GM18907 (cell line): Measurements from ENCODE around the gene TCF3.

Source experiments
- ATAC-seq: cut with Tn5 transposase; IDR thresholded peaks from one replicate; pipeline ENCODE4 v1.9.1; 2021; ENCODE audit warnings: mild to moderate bottlenecking, moderate library complexity; ENCODE audit not compliant: unreplicated experiment

Gene TCF3

DNA sequence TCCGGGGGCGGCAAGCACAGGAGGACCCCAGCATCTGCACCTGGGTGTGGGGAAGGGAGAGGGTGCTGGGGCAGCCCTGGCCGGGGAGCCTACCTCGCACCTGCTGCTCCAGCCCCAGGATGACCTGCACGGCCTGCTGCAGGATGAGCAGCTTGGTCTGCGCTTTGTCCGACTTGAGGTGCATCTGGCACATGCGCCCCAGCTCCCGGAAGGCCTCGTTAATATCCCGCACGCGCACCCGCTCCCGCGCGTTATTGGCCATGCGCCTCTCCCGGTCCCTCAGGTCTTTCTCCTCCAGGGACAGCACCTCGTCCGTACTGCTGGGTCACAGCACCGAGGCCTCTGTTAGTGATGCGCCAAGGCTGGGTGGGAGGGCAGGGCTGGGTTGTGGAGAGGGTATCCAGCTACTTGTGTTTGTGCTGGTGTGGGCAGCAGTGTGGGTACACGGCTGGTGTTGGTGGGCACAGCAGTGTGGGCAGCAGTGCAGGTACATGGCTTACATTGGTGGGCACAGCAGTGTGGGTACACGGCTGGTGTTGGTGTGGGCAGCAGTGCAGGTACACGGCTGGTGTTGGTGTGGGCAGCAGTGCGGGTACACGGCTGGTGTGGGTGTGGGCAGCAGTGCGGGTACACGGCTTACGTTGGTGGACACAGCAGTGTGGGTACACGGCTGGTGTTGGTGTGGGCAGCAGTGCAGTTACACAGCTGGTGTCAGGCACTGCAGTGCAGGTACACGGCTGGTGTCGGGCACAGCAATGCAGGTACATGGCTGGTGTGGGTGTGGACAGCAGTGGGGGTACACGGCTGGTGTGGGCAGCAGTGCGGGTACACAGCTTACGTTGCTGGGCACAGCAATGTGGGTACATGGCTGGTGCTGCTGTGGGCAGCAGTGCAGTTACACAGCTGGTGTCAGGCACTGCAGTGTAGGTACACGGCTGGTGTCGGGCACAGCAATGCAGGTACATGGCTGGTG is 40.0 kb downstream of the TCF3 start:
- ATAC-seq, result no peak

DNA sequence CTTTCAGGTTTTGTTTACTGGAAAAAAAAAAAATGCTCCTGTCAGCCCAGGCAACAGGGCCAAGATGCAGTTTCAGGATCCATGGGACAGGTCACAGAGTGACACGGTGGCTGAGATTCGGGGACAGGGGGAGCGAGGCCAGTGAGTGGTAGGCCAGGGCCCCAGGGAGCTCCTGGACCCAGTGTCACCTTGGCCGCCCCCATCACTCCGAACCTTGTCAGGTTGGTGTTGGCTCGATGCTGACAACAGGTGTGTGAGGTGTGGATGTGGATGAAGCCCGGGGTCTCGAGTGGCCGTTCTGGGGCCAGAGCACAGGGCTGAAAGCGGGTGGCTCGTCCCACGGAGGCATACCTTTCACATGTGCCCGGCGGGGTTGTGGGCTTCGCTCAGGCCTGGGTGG is 41.1 kb downstream of the TCF3 start:
- no peak for ATAC-seq

DNA sequence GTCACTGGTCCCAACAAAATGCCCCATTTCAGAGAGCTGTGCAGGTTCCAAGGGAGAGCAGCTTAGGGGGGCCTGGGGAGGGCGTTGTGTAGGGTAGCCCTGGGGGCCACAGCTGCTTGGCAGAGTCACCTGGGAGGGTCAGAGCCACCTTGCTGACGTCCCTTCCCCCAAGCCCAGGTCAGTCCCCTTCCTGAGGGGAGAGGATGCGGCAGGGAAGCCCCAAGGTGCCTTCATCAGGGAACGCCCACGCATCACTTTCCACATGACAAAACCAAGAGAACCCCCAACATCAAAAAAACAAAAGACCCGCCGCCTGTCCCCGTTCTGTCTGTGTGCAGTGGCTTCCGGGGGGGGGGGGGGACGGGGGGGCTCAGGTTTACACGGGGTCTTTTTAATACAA is 41.8 kb downstream of the TCF3 start:
- ATAC-seq, result no peak

DNA sequence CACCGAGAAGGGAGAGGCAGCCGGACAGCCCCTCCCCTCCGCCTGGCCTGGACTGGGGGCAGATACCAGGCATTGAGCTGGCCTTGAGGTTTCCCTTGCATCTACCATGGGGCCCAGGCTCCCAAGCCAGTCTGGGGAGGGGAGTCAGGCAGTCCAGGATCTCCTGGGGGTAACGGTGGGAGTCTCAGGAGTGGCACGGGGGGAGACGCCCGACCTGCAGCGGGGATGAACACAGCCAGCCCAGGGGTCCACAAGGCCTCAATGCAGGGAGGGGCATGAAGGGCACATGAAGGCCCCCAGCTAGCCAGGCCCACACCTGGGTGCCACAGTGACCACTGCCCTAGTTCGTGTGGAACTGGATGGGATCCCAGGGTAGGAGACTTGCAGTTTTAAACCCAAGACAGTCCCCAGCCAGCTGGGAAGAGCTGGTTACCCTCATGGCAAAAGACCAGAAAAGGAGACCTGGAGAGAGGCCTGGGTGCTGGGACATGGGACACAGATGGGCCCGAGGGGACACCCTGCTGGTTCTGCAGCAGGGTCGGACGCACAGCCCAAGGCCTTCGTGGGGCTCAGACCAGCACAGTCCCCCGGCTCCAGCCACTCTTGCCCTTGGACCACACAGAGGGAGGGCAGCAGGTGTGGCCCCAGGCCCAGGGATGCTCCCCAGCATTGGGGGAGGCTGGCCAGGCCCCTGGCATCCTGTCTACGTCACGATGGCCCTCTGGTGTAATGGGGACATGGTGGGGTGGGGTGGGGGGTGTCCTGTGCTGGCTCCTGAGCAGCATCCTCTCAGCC is 42.5 kb downstream of the TCF3 start:
- ATAC-seq, result no peak

DNA sequence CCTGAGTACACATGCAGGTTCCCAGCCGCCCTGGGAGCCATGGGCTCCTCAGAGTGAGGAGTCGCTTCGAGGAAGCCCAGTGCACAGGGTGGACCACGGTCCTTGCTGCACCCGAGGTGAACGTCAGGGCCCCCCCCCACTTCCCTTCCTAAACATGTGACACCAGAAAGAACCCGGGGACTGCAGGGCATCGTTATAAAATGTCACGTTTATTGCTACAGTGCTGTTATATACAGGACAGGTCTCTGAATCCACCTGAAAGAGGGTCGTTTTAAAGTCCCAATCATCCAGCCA is 43.4 kb downstream of the TCF3 start:
- no peak for ATAC-seq

DNA sequence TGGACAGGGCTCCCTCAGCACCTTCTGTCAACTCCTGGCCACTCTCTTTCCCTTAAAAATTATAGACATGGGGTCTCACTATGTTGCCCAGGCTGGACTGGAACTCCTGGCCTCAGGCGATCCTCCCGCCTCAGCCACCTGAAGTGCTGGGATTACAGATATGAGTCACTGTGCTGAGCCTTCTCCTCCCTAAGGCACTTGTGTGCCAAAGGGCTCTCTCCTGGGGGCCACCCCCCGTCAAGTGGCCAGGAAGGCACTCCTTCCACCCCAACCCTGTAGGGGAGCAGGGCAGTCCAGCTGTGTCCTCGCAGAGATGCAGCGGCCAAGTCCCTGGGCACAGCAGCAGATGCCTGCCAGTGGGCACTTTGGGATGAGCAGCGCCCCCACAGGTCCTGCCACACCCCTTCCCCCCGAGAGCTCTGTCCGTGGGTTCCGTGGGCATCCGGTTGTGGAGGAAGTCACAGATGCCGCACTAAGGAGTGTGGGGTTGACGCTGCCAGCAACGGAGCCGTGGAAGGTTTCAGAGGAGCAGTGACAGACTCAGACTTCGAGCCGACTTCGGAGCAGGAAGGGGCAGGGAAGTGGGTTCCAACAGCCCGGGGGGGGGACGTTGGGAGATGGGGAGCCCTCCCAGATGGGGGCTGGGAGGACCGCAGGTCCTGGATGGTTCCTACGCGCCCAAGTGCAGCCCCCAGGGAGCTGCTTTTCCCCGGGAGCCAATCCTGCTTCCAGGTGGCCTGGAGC is 43.9 kb downstream of the TCF3 start:
- ATAC-seq, result no peak

DNA sequence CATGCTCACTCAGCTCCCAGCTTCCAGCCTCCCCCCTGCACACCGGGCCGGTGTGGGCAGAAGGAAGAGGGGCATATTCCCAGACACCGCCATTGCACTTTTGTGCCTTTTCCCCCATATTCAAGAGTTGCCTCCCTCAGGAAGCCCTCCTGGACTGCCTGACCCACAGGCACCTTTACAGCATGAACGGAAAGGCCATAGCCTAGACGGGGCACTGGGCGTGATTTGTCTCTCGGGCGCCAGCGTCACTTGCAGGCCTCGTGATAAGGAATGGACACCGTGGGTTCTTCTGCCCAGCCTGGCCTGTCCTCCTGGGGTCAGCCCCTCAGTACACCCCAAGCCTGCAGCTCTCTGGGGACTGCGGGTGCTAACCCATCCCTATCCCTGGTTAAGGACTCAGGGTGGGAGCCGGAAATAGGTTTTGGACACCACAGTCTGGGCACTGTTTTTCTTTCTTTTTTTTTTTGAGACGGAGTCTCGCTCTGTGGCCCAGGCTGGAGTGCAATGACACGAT is 46.2 kb downstream of the TCF3 start:
- peak; percentile 1 for ATAC-seq

DNA sequence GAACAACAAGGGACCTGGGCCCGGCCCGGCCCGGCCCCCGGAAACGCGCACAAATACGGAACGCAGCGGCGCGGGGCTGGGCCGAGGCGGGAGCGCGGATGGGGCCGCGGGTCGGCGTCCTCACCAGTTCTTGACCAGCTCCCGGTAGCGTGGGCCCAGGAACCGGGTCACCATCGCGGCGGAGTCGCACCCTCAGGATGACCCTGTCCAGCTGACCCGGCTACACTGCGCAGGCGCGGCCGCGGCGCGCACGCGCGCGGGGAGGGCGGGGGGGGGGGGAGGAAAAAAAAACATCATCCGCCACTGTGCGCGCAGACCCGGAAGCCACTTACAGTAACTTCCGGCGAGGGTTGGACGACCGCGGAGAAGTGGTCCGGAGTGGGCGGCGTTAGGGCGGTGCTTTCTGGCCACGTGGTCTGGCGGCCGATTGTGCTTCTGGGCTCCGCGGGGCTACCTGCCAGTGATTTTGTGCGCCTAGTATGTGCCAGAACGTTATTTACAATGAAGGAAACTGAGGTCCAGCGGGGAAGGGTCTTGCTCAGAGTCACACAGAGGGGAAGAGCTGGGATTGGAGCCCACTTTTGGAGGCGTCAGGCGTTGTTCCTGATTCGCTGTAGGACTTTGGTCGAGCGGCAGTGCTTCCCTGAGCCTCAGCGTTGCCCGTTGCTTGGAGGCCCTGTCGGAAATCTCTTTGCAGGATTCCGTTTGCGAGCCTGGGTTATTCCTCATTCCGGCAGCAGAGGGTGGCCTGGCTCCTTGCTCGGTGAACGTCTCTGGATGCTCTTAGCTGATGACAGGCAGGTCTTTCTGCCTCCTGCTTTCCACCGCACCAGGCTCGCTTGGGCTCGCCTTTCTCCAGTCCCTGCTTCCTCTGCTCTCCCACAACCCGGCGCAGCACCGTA is 46.9 kb downstream of the TCF3 start, which contains the start of gene UQCR11:
Gene UQCR11, minus strand, starts transcription at position 227 of the 902 bp plus-strand sequence. Its CDS starts 53 bp downstream, at position 174.
- ATAC-seq, result peak; percentile 78

DNA sequence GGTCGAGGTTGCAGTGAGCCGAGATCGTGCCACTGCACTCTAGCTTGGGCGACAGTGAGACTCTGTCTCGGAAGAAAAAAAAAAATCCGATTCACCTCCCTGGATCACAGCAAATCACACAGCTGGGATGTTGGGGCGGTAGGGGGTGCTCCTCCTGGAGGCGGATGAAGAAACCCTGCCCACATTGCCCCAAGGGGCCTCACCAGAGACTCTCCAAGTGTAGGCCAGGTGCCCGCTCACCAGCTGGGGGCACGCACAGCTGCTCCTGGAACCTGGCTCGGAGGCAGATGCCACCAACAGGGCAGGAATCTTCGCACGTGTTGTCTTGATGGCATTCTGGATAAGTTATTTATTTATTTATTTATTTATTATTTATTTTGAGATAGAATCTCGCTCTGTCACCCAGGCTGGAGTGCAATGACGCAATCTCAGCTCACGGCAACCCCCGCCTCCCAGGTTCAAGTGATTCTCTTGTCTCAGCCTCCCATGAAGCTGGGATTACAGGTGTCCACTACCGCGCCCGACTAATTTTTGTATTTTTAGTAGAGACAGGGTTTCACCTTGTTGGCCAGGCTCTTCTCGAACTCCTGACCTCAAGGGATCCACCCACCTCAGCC is 50.2 kb downstream of the TCF3 start:
- no peak for ATAC-seq

DNA sequence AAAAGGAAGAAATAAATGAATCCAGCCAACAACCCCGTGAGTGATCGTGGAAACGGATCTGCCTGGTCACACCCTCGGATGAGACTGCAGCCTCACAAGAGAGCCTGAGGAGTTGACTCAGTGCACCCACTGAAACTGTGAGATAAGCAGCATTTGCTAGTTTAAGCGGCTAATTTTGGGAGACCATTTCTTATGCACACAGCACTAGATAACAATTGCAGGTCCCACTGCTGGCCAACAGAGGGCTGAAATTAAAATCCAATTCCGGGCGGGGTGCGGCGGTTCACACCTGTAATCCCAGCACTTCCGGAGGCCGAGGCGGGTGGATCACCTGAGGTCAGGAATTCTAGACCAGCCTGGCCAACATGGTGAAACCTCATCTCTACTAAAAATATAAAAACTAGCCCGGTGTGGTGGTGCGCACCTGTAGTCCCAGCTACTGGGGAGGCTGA is 50.8 kb downstream of the TCF3 start:
- ATAC-seq, result no peak

DNA sequence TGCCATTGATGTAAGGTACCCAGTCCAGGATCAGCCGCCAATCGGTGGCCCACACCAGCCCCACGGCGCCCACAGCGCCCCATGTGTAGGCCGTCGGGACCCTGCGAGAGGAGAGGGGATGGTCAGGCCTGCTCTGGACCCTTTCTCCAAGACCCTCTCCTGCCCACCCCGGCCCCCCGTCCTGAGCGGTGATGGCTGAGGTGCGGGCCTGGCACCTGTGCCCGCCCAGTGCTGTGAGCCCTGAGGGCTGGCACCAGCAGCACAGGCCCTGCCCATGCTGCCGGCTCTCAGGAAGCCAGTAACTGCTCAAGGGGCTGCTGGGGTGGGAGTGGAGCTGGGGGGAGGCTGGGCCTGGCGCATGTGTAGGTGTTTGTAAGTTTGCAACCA is 53.0 kb downstream of the TCF3 start:
- no peak for ATAC-seq

DNA sequence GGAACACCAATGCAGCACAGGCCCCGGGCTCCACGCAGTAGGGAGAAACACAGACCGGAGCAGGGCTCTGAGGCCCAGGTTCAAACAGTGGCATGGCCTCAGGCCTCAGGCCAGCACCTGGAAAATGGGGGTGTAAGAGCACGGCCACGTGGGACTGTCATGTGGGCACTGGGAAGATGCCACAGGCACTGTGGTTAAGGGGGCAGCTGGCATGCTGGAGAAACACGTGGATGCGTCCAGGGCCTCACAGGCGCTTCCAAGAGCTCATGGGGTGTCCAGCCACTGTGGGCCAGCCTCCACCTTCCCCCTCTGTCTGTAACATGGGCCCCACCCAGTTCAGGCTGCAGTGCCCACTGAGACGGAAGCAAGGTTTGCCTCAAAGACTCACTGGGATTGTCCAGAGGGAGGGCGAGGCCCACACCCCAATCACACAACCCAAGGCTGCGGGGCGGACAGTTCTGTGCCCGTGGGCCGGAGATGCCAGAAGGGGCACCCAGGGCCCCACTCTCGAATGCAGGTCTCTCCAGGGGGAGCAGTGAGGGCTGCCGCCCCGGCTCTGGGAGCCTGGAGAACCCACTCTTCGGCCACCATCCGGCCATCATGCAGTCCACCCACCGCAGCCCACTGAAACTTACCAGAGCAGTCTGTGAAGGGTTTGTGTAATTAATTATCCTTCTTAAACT is 53.5 kb downstream of the TCF3 start:
- ATAC-seq, result no peak

DNA sequence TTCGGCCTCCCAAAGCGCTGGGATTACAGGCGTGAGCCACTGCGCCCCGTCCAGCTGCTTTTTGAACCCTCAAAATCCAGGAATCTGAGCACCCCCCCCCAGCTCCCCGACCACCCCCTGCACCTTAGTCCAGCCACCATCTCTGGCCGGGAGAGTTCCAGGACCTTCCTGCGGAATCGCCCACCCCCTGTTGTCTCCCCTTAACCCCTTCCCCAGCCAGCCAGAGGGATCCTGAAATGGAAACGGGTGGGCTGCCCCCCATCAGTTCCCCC is 59.0 kb downstream of the TCF3 start:
- ATAC-seq, result no peak

DNA sequence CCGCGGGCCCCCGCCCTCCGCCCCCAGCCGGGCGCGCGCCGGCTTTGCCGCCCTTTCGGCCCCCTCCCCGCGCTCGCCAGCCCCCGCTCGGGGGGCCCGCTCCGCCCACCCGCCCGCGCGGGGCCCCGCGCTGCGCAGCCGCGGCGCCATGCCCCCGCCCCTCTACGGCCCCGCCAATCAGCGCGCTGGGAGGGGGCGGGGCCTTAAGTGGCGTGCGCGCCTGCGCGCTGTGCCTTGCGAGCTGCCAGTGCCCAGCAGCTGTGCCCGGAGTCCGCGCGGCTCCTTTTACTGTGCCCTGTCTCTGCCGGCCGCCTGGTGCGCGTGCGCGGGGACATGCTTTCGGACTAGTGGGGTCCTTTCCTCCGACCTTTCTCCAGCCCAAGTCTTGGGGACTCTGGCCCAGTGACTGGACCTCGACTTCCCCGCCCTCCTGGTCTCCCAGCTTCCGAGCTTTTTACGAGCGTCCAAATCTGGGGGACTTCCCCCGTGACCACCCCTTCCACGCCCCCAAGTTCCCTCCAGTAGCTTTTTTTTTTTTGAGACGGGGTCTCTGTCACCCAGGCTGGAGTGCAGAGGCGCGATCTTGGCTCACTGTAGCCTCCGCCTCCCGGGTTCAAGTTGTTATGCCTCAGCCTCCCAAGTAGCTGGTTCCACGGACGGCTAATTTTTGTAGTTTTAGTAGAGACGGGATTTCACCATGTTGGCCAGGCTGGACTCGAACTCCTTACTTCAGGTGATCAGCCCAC is 59.5 kb downstream of the TCF3 start, which contains the start of gene MBD3:
Gene MBD3, minus strand, starts transcription at position 111 of the 746 bp plus-strand sequence. CDS start 234 bp downstream, outside the sequence.
- peak; percentile 58 for ATAC-seq

DNA sequence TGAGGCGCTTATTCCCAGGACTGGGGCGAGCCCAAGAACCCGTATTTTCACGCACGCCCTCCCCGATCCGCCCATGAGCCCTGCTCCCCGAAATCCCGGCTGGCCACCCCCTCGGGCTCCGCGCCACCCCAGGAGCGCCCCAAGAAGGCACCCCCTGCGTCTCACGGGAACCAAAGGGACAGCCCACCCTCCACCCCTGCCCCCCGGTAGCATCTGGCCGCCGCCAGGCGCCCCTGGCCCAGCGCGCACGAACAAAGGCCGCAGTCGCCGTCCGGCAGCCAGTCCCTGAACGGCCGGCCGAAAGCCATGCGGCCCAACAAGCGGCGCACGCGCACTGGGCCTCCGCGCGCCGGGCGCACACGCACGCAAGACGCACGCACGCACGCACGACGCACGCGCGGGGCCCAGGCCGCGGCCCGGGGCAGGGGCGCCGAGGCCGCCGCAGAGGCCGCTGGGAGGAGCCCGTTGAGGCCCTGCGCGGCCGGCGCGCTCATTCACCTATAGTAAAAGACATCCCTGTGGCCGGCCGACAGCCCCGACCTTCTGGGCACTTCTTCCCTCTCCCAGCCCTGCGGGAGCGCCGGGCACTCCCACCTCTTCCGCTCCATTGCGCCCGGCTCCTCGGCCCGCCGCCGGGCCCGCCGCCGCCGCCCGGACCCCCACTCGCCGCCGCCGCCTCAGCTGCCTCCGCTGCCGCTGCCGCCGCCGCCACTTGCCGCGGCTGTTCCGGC is 60.2 kb downstream of the TCF3 start:
- ATAC-seq, result peak; percentile 66

DNA sequence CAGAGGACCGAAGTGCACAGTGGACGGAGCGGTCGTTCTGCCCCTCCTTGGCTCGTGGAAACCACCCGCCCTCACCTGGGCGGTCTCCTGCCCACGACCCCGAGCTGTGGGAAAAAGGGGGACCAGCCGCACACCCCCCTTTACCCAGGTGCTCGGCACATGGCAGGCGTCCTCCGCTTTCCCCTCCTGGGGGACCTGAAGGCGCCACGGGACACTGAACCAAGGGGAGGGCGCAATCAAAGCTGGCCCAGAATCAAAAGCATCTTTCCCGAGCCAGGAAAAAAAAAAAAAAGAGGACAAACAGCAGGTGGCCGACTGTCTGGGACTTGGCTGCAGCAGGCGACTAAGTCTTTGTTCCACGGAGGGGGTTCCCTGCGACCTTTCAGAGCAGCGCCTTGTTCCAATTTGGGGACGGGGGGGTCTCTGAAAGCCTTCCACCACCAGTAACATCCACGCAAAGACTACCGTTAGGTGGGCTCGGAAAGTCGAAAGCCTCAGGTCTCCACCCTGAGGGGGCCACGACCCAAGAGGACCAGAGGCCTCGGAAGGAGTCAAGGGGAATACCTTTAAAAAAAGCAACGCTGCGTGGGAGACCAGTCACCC is 60.9 kb downstream of the TCF3 start:
- ATAC-seq, result peak; percentile 3

DNA sequence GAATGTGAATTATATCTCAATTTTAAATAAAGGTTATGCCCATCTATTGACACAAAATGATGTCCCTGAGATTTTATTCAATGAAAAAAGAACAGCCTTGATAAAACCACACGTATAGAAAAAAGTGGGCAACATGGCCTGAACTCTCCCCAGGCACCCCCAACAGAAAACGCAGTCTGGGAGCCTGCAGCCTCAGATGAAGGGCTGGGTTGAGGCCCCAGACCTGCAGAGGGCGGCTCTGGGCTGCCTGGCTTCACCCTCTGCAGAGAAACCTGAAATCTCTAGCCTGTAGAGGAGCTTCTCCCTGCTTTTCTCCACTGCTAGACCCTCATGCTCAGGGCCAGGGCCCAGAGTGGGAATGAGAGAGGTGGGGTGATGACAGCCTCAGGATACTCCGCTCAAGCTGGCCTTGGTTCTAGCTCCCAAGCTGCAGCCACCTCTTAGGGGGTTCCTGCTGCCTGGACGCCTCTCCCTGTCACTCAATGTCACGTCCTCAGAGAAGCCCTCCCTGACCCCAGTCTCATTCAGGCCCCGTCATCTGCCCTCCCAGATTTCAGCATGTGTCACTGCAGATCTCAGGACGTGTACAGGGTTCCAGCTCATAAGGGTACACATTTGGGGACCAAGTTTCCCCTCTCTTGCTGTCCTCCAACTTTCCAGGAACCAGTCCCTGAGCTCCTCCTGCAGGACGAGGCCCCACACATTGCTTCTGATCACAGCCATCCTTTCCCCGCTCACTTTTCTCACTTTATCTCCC is 61.6 kb downstream of the TCF3 start:
- no peak for ATAC-seq
